Activated T-helper 2 cell treated with anti-CD3 and anti-CD28 coated beads, Interferon-gamma antibody, Interleukin-2, Interleukin-4, amounts not matched to agents 10 μg/mL and 5 μg/mL and 100 μg/mL, durations not matched to agents 14 hours and 24 hours and 36 hours (primary cell): ENCODE data around the gene CSTPP1. TPM values are rescaled to one million over a fixed set of nuclear protein-coding genes. Genes with fewer than 3 reads are reported as not detected.
"Not testable (repeated sequence)": the region's sequence is repeated elsewhere in the genome, so short reads cannot be mapped to it uniquely, and the experiment has no call there.

Source experiments
- DNase-seq: peaks from one replicate; pipeline ENCODE4 v3.0.0; 2021; ENCODE audit warnings: low spot score
- H3K27ac Mint-ChIP-seq: one replicate; pipeline ENCODE4 v1.8.0; 2021; ENCODE audit warnings: mixed read lengths
- H3K27me3 Mint-ChIP-seq: one replicate; pipeline ENCODE4 v1.8.0; 2021; ENCODE audit warnings: low read depth, mixed read lengths
- H3K36me3 Mint-ChIP-seq: one replicate; pipeline ENCODE4 v1.8.0; 2021; ENCODE audit warnings: low read depth, mixed read lengths
- H3K4me1 Mint-ChIP-seq: one replicate; pipeline ENCODE4 v1.8.0; 2021; ENCODE audit warnings: low read depth, mixed read lengths
- H3K4me3 Mint-ChIP-seq: one replicate; pipeline ENCODE4 v1.8.0; 2021; ENCODE audit warnings: low read depth, mild to moderate bottlenecking, moderate library complexity, mixed read lengths
- H3K9me3 Mint-ChIP-seq: one replicate; pipeline ENCODE4 v1.8.0; 2021; ENCODE audit warnings: mixed read lengths
- intact Hi-C: fragments of 100-400 bp; cut with micrococcal nuclease; formaldehyde crosslinking; loops from one replicate; pipeline ENCODE4 v1.15.1; 2023
- total RNA-seq: library from RNA; stranded (reverse); gene quantifications from 2 replicates; pipeline ENCODE4 v1.2.3, GENCODE V29; 2022

The CSTPP1 gene
- total RNA-seq, 1 donor from 2014 or later = 17.8 TPM

GRCh38 chr11:46987183-46987582 lies 50.6 kb downstream of the CSTPP1 start:
- no peaks in the 10 kb centered on the region for H3K9me3 Mint-ChIP-seq
- H3K4me3 Mint-ChIP-seq = no peak overlapping the region
- no peak for DNase-seq
- H3K36me3 Mint-ChIP-seq = peaks cover 16% of the 10 kb centered on the region
- no peak overlapping the region for H3K27ac Mint-ChIP-seq
- peaks cover 2% of the 10 kb centered on the region for H3K27me3 Mint-ChIP-seq
- peaks cover 2% of the 10 kb centered on the region for H3K4me1 Mint-ChIP-seq
- intact Hi-C loops = no loop called here

GRCh38 chr11:46989810-46990487 lies 53.4 kb downstream of the CSTPP1 start:
- H3K9me3 Mint-ChIP-seq, H3K4me3 Mint-ChIP-seq, H3K27me3 Mint-ChIP-seq, intact Hi-C loops, H3K4me1 Mint-ChIP-seq, DNase-seq, H3K27ac Mint-ChIP-seq: not testable (repeated sequence)
- H3K36me3 Mint-ChIP-seq = peaks cover 27% of the 10 kb centered on the region

- H3K27me3 Mint-ChIP-seq = no peaks in the 10 kb centered on the region
- H3K27ac Mint-ChIP-seq = no peak overlapping the region
- H3K4me3 Mint-ChIP-seq = no peak overlapping the region
- intact Hi-C loops = no loop called here
- peaks cover 2% of the 10 kb centered on the region for H3K4me1 Mint-ChIP-seq
- DNase-seq = no peak
- H3K36me3 Mint-ChIP-seq = peaks cover 27% of the 10 kb centered on the region
- H3K9me3 Mint-ChIP-seq = peaks cover 10% of the 10 kb centered on the region
These were observed 54.8 kb downstream of the CSTPP1 start for GRCh38 chr11:46991391-46991790.

GRCh38 chr11:46992386-46992785 lies 55.8 kb downstream of the CSTPP1 start:
- H3K4me3 Mint-ChIP-seq, H3K4me1 Mint-ChIP-seq, DNase-seq, H3K27me3 Mint-ChIP-seq, H3K27ac Mint-ChIP-seq, H3K9me3 Mint-ChIP-seq, intact Hi-C loops: not testable (repeated sequence)
- H3K36me3 Mint-ChIP-seq = peaks cover 27% of the 10 kb centered on the region

GRCh38 chr11:46997796-46998195 lies 61.2 kb downstream of the CSTPP1 start:
- DNase-seq, intact Hi-C loops, H3K4me3 Mint-ChIP-seq, H3K36me3 Mint-ChIP-seq, H3K4me1 Mint-ChIP-seq, H3K27me3 Mint-ChIP-seq, H3K27ac Mint-ChIP-seq, H3K9me3 Mint-ChIP-seq: not testable (repeated sequence)

- H3K36me3 Mint-ChIP-seq = no peaks in the 10 kb centered on the region
- H3K27ac Mint-ChIP-seq = no peak overlapping the region
- DNase-seq = no peak
- H3K4me3 Mint-ChIP-seq = no peak overlapping the region
- H3K4me1 Mint-ChIP-seq = peaks cover 10% of the 10 kb centered on the region
- intact Hi-C loops = no loop called here
- H3K9me3 Mint-ChIP-seq = no peaks in the 10 kb centered on the region
- H3K27me3 Mint-ChIP-seq = no peaks in the 10 kb centered on the region
These were observed 62.7 kb downstream of the CSTPP1 start for GRCh38 chr11:46999217-46999616.

- intact Hi-C loops = no loop called here
- no peaks in the 10 kb centered on the region for H3K9me3 Mint-ChIP-seq
- H3K27me3 Mint-ChIP-seq = no peaks in the 10 kb centered on the region
- no peak overlapping the region for H3K4me3 Mint-ChIP-seq
- H3K36me3 Mint-ChIP-seq = no peaks in the 10 kb centered on the region
- H3K27ac Mint-ChIP-seq = no peak overlapping the region
- no peak for DNase-seq
- H3K4me1 Mint-ChIP-seq = peaks cover 18% of the 10 kb centered on the region
These were observed 63.5 kb downstream of the CSTPP1 start for GRCh38 chr11:47000033-47000432.

GRCh38 chr11:47001781-47002181 lies 65.2 kb downstream of the CSTPP1 start:
- H3K4me1 Mint-ChIP-seq = peaks cover 19% of the 10 kb centered on the region
- H3K36me3 Mint-ChIP-seq = no peaks in the 10 kb centered on the region
- H3K27ac Mint-ChIP-seq = no peak overlapping the region
- no peaks in the 10 kb centered on the region for H3K27me3 Mint-ChIP-seq
- intact Hi-C loops = no loop called here
- no peaks in the 10 kb centered on the region for H3K9me3 Mint-ChIP-seq
- no peak for DNase-seq
- H3K4me3 Mint-ChIP-seq = no peak overlapping the region

GRCh38 chr11:47002390-47002789 lies 65.8 kb downstream of the CSTPP1 start:
- no peak for DNase-seq
- Mint-ChIP-seq H3K27me3 (no peaks in the 10 kb centered on the region), H3K27ac (no peak overlapping the region), H3K9me3 (no peaks in the 10 kb centered on the region), H3K4me1 (peaks cover 19% of the 10 kb centered on the region), H3K4me3 (no peak overlapping the region), H3K36me3 (no peaks in the 10 kb centered on the region)
- intact Hi-C loops = no loop called here

GRCh38 chr11:47003180-47003877 lies 66.8 kb downstream of the CSTPP1 start:
- no peaks in the 10 kb centered on the region for H3K36me3 Mint-ChIP-seq
- H3K9me3 Mint-ChIP-seq = no peaks in the 10 kb centered on the region
- H3K4me3 Mint-ChIP-seq = no peak overlapping the region
- no peaks in the 10 kb centered on the region for H3K27me3 Mint-ChIP-seq
- peaks cover 19% of the 10 kb centered on the region for H3K4me1 Mint-ChIP-seq
- no peak for DNase-seq
- intact Hi-C loops = no loop called here
- H3K27ac Mint-ChIP-seq = no peak overlapping the region

- no peaks in the 10 kb centered on the region for H3K9me3 Mint-ChIP-seq
- peaks cover 19% of the 10 kb centered on the region for H3K4me1 Mint-ChIP-seq
- H3K27me3 Mint-ChIP-seq = no peaks in the 10 kb centered on the region
- DNase-seq = no peak
- intact Hi-C loops = no loop called here
- no peaks in the 10 kb centered on the region for H3K36me3 Mint-ChIP-seq
- H3K4me3 Mint-ChIP-seq = no peak overlapping the region
- H3K27ac Mint-ChIP-seq = no peak overlapping the region
These were observed 68.1 kb downstream of the CSTPP1 start for GRCh38 chr11:47004595-47005033.

GRCh38 chr11:47005441-47005840 lies 68.9 kb downstream of the CSTPP1 start:
- H3K36me3 Mint-ChIP-seq = no peaks in the 10 kb centered on the region

GRCh38 chr11:47007579-47007978 lies 71.0 kb downstream of the CSTPP1 start:
- intact Hi-C loops = no loop called here
- H3K9me3 Mint-ChIP-seq = no peaks in the 10 kb centered on the region
- H3K27ac Mint-ChIP-seq = no peak overlapping the region
- H3K4me3 Mint-ChIP-seq = no peak overlapping the region
- H3K4me1 Mint-ChIP-seq = peaks cover 18% of the 10 kb centered on the region
- DNase-seq = no peak
- H3K27me3 Mint-ChIP-seq = no peaks in the 10 kb centered on the region
- no peaks in the 10 kb centered on the region for H3K36me3 Mint-ChIP-seq

More at GRCh38 chr11:47005441-47005840, 68.9 kb downstream of the CSTPP1 start:
- Mint-ChIP-seq H3K4me3 (no peak overlapping the region), H3K9me3 (no peaks in the 10 kb centered on the region), H3K4me1 (peaks cover 19% of the 10 kb centered on the region), H3K27me3 (no peaks in the 10 kb centered on the region), H3K27ac (no peak overlapping the region)
- intact Hi-C loops = no loop called here
- DNase-seq = no peak
